IMR-90 (cell line): Measurements from ENCODE around the gene SLC9A9.

Source experiments
- POLR2A ChIP-seq: IDR thresholded peaks from 2 replicates; pipeline ENCODE4 v1.6.1; 2012; ENCODE audit warnings: mild to moderate bottlenecking, low read depth, low read length
- RAD21 ChIP-seq: IDR thresholded peaks from 2 replicates; pipeline ENCODE4 v1.6.1; 2012; ENCODE audit warnings: low read length, improper control_type of control experiment
- TF ChIP-seq, protein P1 (sequence below): conservative IDR thresholded peaks from 2 replicates; pipeline ENCODE4 v1.5.1; 2012; ENCODE audit warnings: mild to moderate bottlenecking, low read depth, low read length, improper control_type of control experiment

DNA sequence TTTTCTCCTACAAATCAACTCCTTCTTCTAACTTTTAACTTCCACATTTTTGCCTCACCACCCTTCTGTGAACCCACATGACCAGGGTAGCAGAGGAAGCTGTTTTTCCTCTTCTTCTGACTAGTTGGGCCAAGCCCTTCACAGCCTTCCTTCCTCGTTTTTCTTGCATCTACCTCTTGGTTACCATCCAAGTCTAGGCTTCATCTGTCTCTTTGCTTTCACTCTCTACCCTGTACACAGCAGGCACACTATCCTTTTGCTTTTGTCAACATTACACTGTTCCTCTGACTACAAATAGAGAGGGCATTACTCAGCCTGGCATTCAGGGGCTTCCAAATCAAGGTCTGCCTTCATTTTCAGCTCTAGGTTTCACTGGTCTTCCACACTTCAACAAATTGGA, 22.0 kb downstream of the SLC9A9 start:
- TF ChIP-seq, protein P1, sequence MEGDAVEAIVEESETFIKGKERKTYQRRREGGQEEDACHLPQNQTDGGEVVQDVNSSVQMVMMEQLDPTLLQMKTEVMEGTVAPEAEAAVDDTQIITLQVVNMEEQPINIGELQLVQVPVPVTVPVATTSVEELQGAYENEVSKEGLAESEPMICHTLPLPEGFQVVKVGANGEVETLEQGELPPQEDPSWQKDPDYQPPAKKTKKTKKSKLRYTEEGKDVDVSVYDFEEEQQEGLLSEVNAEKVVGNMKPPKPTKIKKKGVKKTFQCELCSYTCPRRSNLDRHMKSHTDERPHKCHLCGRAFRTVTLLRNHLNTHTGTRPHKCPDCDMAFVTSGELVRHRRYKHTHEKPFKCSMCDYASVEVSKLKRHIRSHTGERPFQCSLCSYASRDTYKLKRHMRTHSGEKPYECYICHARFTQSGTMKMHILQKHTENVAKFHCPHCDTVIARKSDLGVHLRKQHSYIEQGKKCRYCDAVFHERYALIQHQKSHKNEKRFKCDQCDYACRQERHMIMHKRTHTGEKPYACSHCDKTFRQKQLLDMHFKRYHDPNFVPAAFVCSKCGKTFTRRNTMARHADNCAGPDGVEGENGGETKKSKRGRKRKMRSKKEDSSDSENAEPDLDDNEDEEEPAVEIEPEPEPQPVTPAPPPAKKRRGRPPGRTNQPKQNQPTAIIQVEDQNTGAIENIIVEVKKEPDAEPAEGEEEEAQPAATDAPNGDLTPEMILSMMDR, result no peak
- TF ChIP-seq RAD21, result no peak
- TF ChIP-seq POLR2A, result no peak
